Measurements from ENCODE around the gene GRIFIN. TPM values are rescaled to one million over a fixed set of nuclear protein-coding genes. Genes with fewer than 3 reads are reported as not detected.

Gene GRIFIN
- total and polyA plus RNA-seq, 9 of the 15 experiments (the other 6 are each of a cell fraction or from before 2014, with no cell fraction given) = not detected

- H4K20me1 ChIP-seq (replicated peaks; ENCODE audit: control insufficient read depth, insufficient read depth, low read length) = peaks cover 3% of the 10 kb centered on the region; the same call in 1 of the 2 replicates
- ATAC-seq = no peak
- H3K79me2 ChIP-seq (ENCODE audit: control insufficient read depth, insufficient read depth, low read length) = no peaks in the 10 kb centered on the region
- H3K4me2 ChIP-seq (ENCODE audit: insufficient read depth, low read length) = no peak overlapping the region
- H3K4me3 ChIP-seq = no peak overlapping the region
- H3K4me1 ChIP-seq (replicated peaks in 1 of 2; ENCODE audit: control insufficient read depth in 2 of 2, insufficient read depth in 2 of 2, low read length in 2 of 2) = peaks cover 4 to 70% of the 10 kb centered on the region in 2 experiments; a peak in 4 of 5 replicates
- WGBS (ENCODE audit: insufficient coverage, low coverage, missing lambda C conversion rate) = 16% methylated on average over 15 of the region's 15 CpGs
- H3K36me3 ChIP-seq (ENCODE audit: control insufficient read depth, insufficient read depth, low read length) = no peaks in the 10 kb centered on the region
- no peaks in the 10 kb centered on the region for H3K9me3 ChIP-seq (replicated peaks; ENCODE audit: control insufficient read depth, insufficient read depth, low read depth, low read length)
- peaks cover 0 to 20% of the 10 kb centered on the region in 2 experiments; a peak in 2 of 5 replicates for H3K27me3 ChIP-seq (ENCODE audit: control insufficient read depth in 2 of 2, insufficient read depth in 2 of 2, low read length in 2 of 2)
- DNase-seq (ENCODE audit: extremely low read depth in 1 of 4, low spot score in 3 of 4) = no peak
- ChIA-PET POLR2A (no interaction called here), CTCF (ENCODE audit: low intra/inter-chr PET ratio) (no interaction called here)
- no peaks in the 10 kb centered on the region for H3K9me1 ChIP-seq (ENCODE audit: control insufficient read depth, insufficient read depth, low read length)
- no peak overlapping the region for H2AFZ ChIP-seq (ENCODE audit: low read depth, low read length)
- no peak for FAIRE-seq
- peak overlapping the region in 1 of 2 experiments; percentile 41; a peak in 1 of 4 replicates for H3K9ac ChIP-seq (ENCODE audit: insufficient read depth in 1 of 2, low read depth in 2 of 2, low read length in 2 of 2)
- in situ Hi-C loops (cut with MboI) = no loop called here
- intact Hi-C loops (cut with micrococcal nuclease) = no loop called here
- BruUV-seq (replicated peaks) = no TSS peak
- no peak overlapping the region for H3K27ac ChIP-seq (ENCODE audit: extremely low read depth, low read depth, low read length)
- no peak for TF ChIP-seq CREBBP (IDR thresholded peaks at IDR 0.05; ENCODE audit: low read depth, low read length)
- no peak for TF ChIP-seq ZNF696 (CRISPR knock-in tag; conservative IDR thresholded peaks at IDR 0.05)
- no peak for TF ChIP-seq MBD1 (CRISPR knock-in tag; IDR thresholded peaks at IDR 0.05)
- TF ChIP-seq PTRF (tag; IDR thresholded peaks at IDR 0.05) = no peak
- TF ChIP-seq ZNF3 (CRISPR knock-in tag; IDR thresholded peaks at IDR 0.05) = no peak
- no peak for TF ChIP-seq THRA (IDR thresholded peaks at IDR 0.05)
Observed at GRCh38 chr7:2515424-2516193, 39.4 kb upstream of the GRIFIN start.
